ENCODE measurements around the gene XPC. TPM values are rescaled to one million over a fixed set of nuclear protein-coding genes. Genes with fewer than 3 reads are reported as not detected.

Gene XPC
- total RNA-seq, 1 experiment from 2014 or later, result 57.2 TPM

- BruUV-seq (replicated peaks), result no TSS peak
- peak; percentile 62 for DNase-seq (ENCODE audit: low spot score)
- H3K4me1 ChIP-seq (ENCODE audit: insufficient read depth, low read length, poor library complexity, severe bottlenecking), result peaks cover 24% of the 10 kb centered on the region
- TF ChIP-seq, protein P1, sequence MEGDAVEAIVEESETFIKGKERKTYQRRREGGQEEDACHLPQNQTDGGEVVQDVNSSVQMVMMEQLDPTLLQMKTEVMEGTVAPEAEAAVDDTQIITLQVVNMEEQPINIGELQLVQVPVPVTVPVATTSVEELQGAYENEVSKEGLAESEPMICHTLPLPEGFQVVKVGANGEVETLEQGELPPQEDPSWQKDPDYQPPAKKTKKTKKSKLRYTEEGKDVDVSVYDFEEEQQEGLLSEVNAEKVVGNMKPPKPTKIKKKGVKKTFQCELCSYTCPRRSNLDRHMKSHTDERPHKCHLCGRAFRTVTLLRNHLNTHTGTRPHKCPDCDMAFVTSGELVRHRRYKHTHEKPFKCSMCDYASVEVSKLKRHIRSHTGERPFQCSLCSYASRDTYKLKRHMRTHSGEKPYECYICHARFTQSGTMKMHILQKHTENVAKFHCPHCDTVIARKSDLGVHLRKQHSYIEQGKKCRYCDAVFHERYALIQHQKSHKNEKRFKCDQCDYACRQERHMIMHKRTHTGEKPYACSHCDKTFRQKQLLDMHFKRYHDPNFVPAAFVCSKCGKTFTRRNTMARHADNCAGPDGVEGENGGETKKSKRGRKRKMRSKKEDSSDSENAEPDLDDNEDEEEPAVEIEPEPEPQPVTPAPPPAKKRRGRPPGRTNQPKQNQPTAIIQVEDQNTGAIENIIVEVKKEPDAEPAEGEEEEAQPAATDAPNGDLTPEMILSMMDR (conservative IDR thresholded peaks at IDR 0.05; ENCODE audit: low read depth, low read length), result no peak
- no peak for TF ChIP-seq EZH2 (IDR thresholded peaks at IDR 0.05; ENCODE audit: borderline replicate concordance, low read depth, low read length, poor library complexity, severe bottlenecking)
- peaks cover 60% of the 10 kb centered on the region for H3K36me3 ChIP-seq (ENCODE audit: insufficient read depth, low read length, poor library complexity, severe bottlenecking)
- POLR2A ChIA-PET (ENCODE audit: low non-redundant PET), result interaction anchor here (0.6 to 0.7 kb wide), 2 partner anchors 46 to 59 kb away, joined by 3 to 4 read pairs; partner anchors contain the start of genes CHCHD4 and TMEM43
- no peaks in the 10 kb centered on the region for H3K9me3 ChIP-seq (ENCODE audit: low read depth, low read length, poor library complexity, severe bottlenecking)
- CTCF ChIA-PET, result interaction anchor here (0.6 kb wide), 1 partner anchor 274 kb away, joined by 3 read pairs; no protein-coding TSS in a partner anchor
- intact Hi-C loops (cut with micrococcal nuclease; ENCODE audit: unreplicated experiment), result loop anchor here (10.0 kb wide), 1 partner anchor 774 kb away; the partner anchor contains the start of gene NR2C2
- H3K4me3 ChIP-seq (ENCODE audit: low read depth, low read length, poor library complexity, severe bottlenecking), result no peak overlapping the region
- no peaks in the 10 kb centered on the region for H3K27me3 ChIP-seq (replicated peaks; ENCODE audit: insufficient read depth, low read depth, low read length, poor library complexity)
- peak overlapping the region; percentile 84 for H3K27ac ChIP-seq (ENCODE audit: low read depth, low read length, poor library complexity, severe bottlenecking)
Observed at GRCh38 chr3:14170531-14171159, 7.8 kb downstream of the XPC start.

DNA sequence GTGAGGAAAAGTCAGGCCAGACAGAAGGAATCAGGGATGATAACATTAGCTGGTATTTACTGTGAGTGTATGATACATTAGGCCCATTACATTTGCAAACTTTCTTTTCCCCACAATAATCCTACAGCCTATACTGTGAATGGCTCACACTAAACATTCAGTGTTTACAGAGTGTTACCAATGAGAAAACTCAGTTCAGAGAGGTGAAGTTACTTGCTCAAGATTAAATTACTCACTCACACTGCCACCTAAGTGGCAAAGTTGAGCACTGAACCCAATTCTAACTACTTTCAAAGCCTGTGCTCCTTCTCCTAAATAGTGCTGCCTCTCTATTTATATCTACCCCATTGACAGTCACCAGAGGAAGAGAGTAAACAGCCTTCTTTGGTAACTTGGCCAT, 8.5 kb downstream of the XPC start:
- Histone ChIP-seq H3K27ac (ENCODE audit: low read depth, low read length, poor library complexity, severe bottlenecking) (peak overlapping the region; percentile 84), H3K27me3 (replicated peaks; ENCODE audit: insufficient read depth, low read depth, low read length, poor library complexity) (no peaks in the 10 kb centered on the region)
- intact Hi-C loops (cut with micrococcal nuclease; ENCODE audit: unreplicated experiment), result loop anchor here (10.0 kb wide), 1 partner anchor 775 kb away; the partner anchor contains the start of gene NR2C2

GRCh38 chr3:14169435-14169834, 9.0 kb downstream of the XPC start:
- Histone ChIP-seq H3K36me3 (ENCODE audit: insufficient read depth, low read length, poor library complexity, severe bottlenecking) (peaks cover 72% of the 10 kb centered on the region), H3K4me1 (ENCODE audit: insufficient read depth, low read length, poor library complexity, severe bottlenecking) (peaks cover 24% of the 10 kb centered on the region), H3K27ac (ENCODE audit: low read depth, low read length, poor library complexity, severe bottlenecking) (peak overlapping the region; percentile 84), H3K9me3 (ENCODE audit: low read depth, low read length, poor library complexity, severe bottlenecking) (no peaks in the 10 kb centered on the region), H3K4me3 (ENCODE audit: low read depth, low read length, poor library complexity, severe bottlenecking) (no peak overlapping the region), H3K27me3 (replicated peaks; ENCODE audit: insufficient read depth, low read depth, low read length, poor library complexity) (no peaks in the 10 kb centered on the region)
- CTCF ChIA-PET, result no interaction called here
- BruUV-seq (replicated peaks), result no TSS peak
- intact Hi-C loops (cut with micrococcal nuclease; ENCODE audit: unreplicated experiment), result no loop called here
- POLR2A ChIA-PET (ENCODE audit: low non-redundant PET), result no interaction called here
- no peak for DNase-seq (ENCODE audit: low spot score)
- TF ChIP-seq EZH2 (IDR thresholded peaks at IDR 0.05; ENCODE audit: borderline replicate concordance, low read depth, low read length, poor library complexity, severe bottlenecking), result no peak

More for the DNA sequence above, 8.5 kb downstream of the XPC start:
- Histone ChIP-seq H3K4me1 (ENCODE audit: insufficient read depth, low read length, poor library complexity, severe bottlenecking) (peaks cover 24% of the 10 kb centered on the region), H3K36me3 (ENCODE audit: insufficient read depth, low read length, poor library complexity, severe bottlenecking) (peaks cover 68% of the 10 kb centered on the region), H3K9me3 (ENCODE audit: low read depth, low read length, poor library complexity, severe bottlenecking) (no peaks in the 10 kb centered on the region), H3K4me3 (ENCODE audit: low read depth, low read length, poor library complexity, severe bottlenecking) (no peak overlapping the region)
- no peak for TF ChIP-seq EZH2 (IDR thresholded peaks at IDR 0.05; ENCODE audit: borderline replicate concordance, low read depth, low read length, poor library complexity, severe bottlenecking)
- TF ChIP-seq, protein P1 (conservative IDR thresholded peaks at IDR 0.05; ENCODE audit: low read depth, low read length), result no peak
- DNase-seq (ENCODE audit: low spot score), result no peak
- ChIA-PET POLR2A (ENCODE audit: low non-redundant PET) (interaction anchor here (0.6 kb wide), 1 partner anchor 59 kb away, joined by 3 read pairs; no protein-coding TSS in a partner anchor), CTCF (no interaction called here)
- BruUV-seq (replicated peaks), result TSS peak; percentile 62
